ENCODE measurements around the gene LONRF2. TPM values are rescaled to one million over a fixed set of nuclear protein-coding genes. Genes with fewer than 3 reads are reported as not detected.

LONRF2 gene
- polyA plus RNA-seq: not detected in 3 replicates
- polyA plus RNA-seq (2011; ENCODE audit: low read depth): not detected
- polyA plus RNA-seq (2011; cell fraction: cytosol; rRNA removed): 0.02 TPM in 1 of 2 replicates, not detected in the other
- 0.05 and 0.12 TPM in 2 replicates for polyA plus RNA-seq (2011; cell fraction: nucleus; rRNA removed)
- polyA plus RNA-seq (2012; ENCODE audit: low replicate concordance): not detected in 2 replicates
- not detected in 3 replicates for polyA minus RNA-seq
- not detected for polyA minus RNA-seq (2011; cell fraction: cytosol; rRNA and poly(A)+ RNA removed)
- under 0.01 and 0.08 TPM in 2 replicates for polyA minus RNA-seq (2011; cell fraction: nucleus; rRNA and poly(A)+ RNA removed)

- Histone ChIP-seq H3K4me3 (ENCODE audit: control insufficient read depth in 2 of 3, extremely low read depth in 1 of 3, insufficient read depth in 2 of 3, low read depth in 1 of 3, low read length in 3 of 3) (no peak within 1 kb of the TSS), H3K27ac (ENCODE audit: control insufficient read depth, insufficient read depth, low read length) (no peak within 1 kb of the TSS), H3K9ac (ENCODE audit: control insufficient read depth, extremely low read depth, insufficient read depth, low read length) (no peak within 1 kb of the TSS), H3K9me1 (ENCODE audit: control insufficient read depth, extremely low read depth, insufficient read depth, low read length) (no peaks in the 10 kb centered on the region), H3K36me3 (ENCODE audit: control insufficient read depth in 2 of 2, extremely low read depth in 1 of 2, insufficient read depth in 2 of 2, low read length in 2 of 2) (no peaks in the 10 kb centered on the region), H4K20me1 (ENCODE audit: control insufficient read depth, extremely low read depth, insufficient read depth, low read length) (no peaks in the 10 kb centered on the region), H2AFZ (ENCODE audit: control insufficient read depth, low read length) (no peak within 1 kb of the TSS), H3K79me2 (ENCODE audit: control insufficient read depth, insufficient read depth, low read length) (no peaks in the 10 kb centered on the region), H3K4me2 (ENCODE audit: control insufficient read depth, extremely low read depth, insufficient read depth, low read depth, low read length) (peak within 1 kb of the TSS; percentile 16), H3K4me1 (ENCODE audit: control insufficient read depth, extremely low read depth, insufficient read depth, low read length) (no peaks in the 10 kb centered on the region), H3K27me3 (ENCODE audit: control insufficient read depth, extremely low read depth, insufficient read depth, low read length) (peaks cover 34% of the 10 kb centered on the region), H3K9me3 (ENCODE audit: control insufficient read depth, low read depth, low read length) (no peaks in the 10 kb centered on the region)
- DNase-seq (ENCODE audit: low read depth, low spot score) (no peak), FAIRE-seq (no peak)
- peak; percentile 89 for TF ChIP-seq EZH2 (IDR thresholded peaks at IDR 0.05; ENCODE audit: low read length)
- no peak for TF ChIP-seq CTCF (optimal IDR thresholded peaks at IDR 0.05 in 1 of 3, IDR thresholded peaks at IDR 0.05 in 1 of 3, conservative IDR thresholded peaks at IDR 0.05 in 1 of 3; ENCODE audit: extremely low read depth in 1 of 3, insufficient read depth in 2 of 3, low read length in 3 of 3)
- dilution Hi-C loops (cut with MboI; ENCODE audit: extremely low pct_ligation_motif_present, low sequenced_read_pairs): no loop called here
These were observed at the start of gene LONRF2 for GRCh38 chr2:100321866-100322820. LONRF2 (minus strand) TSS chr2:100322501; CDS start chr2:100322093, 408 bp downstream.

- Histone ChIP-seq H3K9me3 (ENCODE audit: control insufficient read depth, low read depth, low read length) (no peaks in the 10 kb centered on the region), H3K9me1 (ENCODE audit: control insufficient read depth, extremely low read depth, insufficient read depth, low read length) (no peaks in the 10 kb centered on the region), H4K20me1 (ENCODE audit: control insufficient read depth, extremely low read depth, insufficient read depth, low read length) (no peaks in the 10 kb centered on the region), H3K36me3 (ENCODE audit: control insufficient read depth in 2 of 2, extremely low read depth in 1 of 2, insufficient read depth in 2 of 2, low read length in 2 of 2) (no peaks in the 10 kb centered on the region), H3K4me2 (ENCODE audit: control insufficient read depth, extremely low read depth, insufficient read depth, low read depth, low read length) (no peak overlapping the region), H3K4me3 (ENCODE audit: control insufficient read depth in 2 of 3, extremely low read depth in 1 of 3, insufficient read depth in 2 of 3, low read depth in 1 of 3, low read length in 3 of 3) (no peak overlapping the region), H2AFZ (ENCODE audit: control insufficient read depth, low read length) (no peak overlapping the region), H3K79me2 (ENCODE audit: control insufficient read depth, insufficient read depth, low read length) (no peaks in the 10 kb centered on the region), H3K4me1 (ENCODE audit: control insufficient read depth, extremely low read depth, insufficient read depth, low read length) (peaks cover 9% of the 10 kb centered on the region), H3K27me3 (ENCODE audit: control insufficient read depth, extremely low read depth, insufficient read depth, low read length) (peaks cover 5% of the 10 kb centered on the region), H3K9ac (ENCODE audit: control insufficient read depth, extremely low read depth, insufficient read depth, low read length) (no peak overlapping the region), H3K27ac (ENCODE audit: control insufficient read depth, insufficient read depth, low read length) (no peak overlapping the region)
- dilution Hi-C loops (cut with MboI; ENCODE audit: extremely low pct_ligation_motif_present, low sequenced_read_pairs): no loop called here
- no peak for DNase-seq (ENCODE audit: low read depth, low spot score)
- no peak for FAIRE-seq
- TF ChIP-seq CTCF (optimal IDR thresholded peaks at IDR 0.05 in 1 of 3, IDR thresholded peaks at IDR 0.05 in 1 of 3, conservative IDR thresholded peaks at IDR 0.05 in 1 of 3; ENCODE audit: extremely low read depth in 1 of 3, insufficient read depth in 2 of 3, low read length in 3 of 3) (no peak), EZH2 (IDR thresholded peaks at IDR 0.05; ENCODE audit: low read length) (no peak)
These were observed 44.9 kb upstream of the LONRF2 start for GRCh38 chr2:100367163-100367562.

Data from keratinocyte (primary cell).